HepG2 (cell line): Measurements from ENCODE around the gene TNIP1. TPM values are rescaled to one million over a fixed set of nuclear protein-coding genes. Genes with fewer than 3 reads are reported as not detected.

Experiments used
- DNMT3B ChIP-seq: conservative IDR thresholded peaks from 2 replicates; pipeline ENCODE4 v1.6.1; 2016; ENCODE audit warnings: missing biosample characterization, control low read depth
- HMG20A ChIP-seq: IDR thresholded peaks from 2 replicates; pipeline ENCODE4 v1.6.1; 2016; ENCODE audit warnings: borderline replicate concordance
- HOXA3 ChIP-seq: sonication (generic); formaldehyde crosslinking; IDR thresholded peaks from 2 replicates; pipeline ENCODE4 v1.5.0; 2020; ENCODE audit warnings: missing genetic modification reagents
- HOXA9 ChIP-seq: sonication (generic); formaldehyde crosslinking; IDR thresholded peaks from 2 replicates; pipeline ENCODE4 v1.8.1; 2022; ENCODE audit warnings: missing genetic modification reagents, mild to moderate bottlenecking, moderate library complexity, borderline replicate concordance
- REXO4 ChIP-seq: sonication (generic); formaldehyde crosslinking; IDR thresholded peaks from 2 replicates; pipeline ENCODE4 v1.8.0; 2022; ENCODE audit warnings: missing genetic modification reagents, mild to moderate bottlenecking, borderline replicate concordance
- ZBTB42 ChIP-seq: sonication (generic); formaldehyde crosslinking; IDR thresholded peaks from 2 replicates; pipeline ENCODE4 v1.5.0; 2020; ENCODE audit warnings: mild to moderate bottlenecking, missing genetic modification reagents
- ZNF496 ChIP-seq: sonication (generic); formaldehyde crosslinking; IDR thresholded peaks from 2 replicates; pipeline ENCODE4 v1.8.1; 2023; ENCODE audit warnings: mild to moderate bottlenecking, moderate library complexity, missing genetic modification reagents; ENCODE audit not compliant: insufficient replicate concordance
- ZNF569 ChIP-seq: sonication (generic); formaldehyde crosslinking; IDR thresholded peaks from 2 replicates; pipeline ENCODE4 v1.5.0; 2020; ENCODE audit warnings: mild to moderate bottlenecking, missing genetic modification reagents, moderate library complexity, borderline replicate concordance
- ZNF629 ChIP-seq: sonication (generic); formaldehyde crosslinking; conservative IDR thresholded peaks from 2 replicates; pipeline ENCODE4 v1.5.0; 2020; ENCODE audit warnings: missing genetic modification reagents
- ZNF766 ChIP-seq: sonication (generic); formaldehyde crosslinking; IDR thresholded peaks from 2 replicates; pipeline ENCODE4 v1.5.0; 2020; ENCODE audit warnings: missing genetic modification reagents, borderline replicate concordance
- polyA plus RNA-seq, 8 experiments: library from polyadenylated mRNA; depleted of rRNA in 3 of 8; stranded (reverse) in 7 of 8; unstranded in 1 of 8; fragments of >200 nt; fragmentation: Illumina TruSeq in 4 of 8; extraction: Trizol in 4 of 8; gene quantifications; 2 replicates each; pipeline versions ENCODE4 v1.2.1 to v1.2.3, GENCODE V29; 2011 to 2016; ENCODE audit warnings: low read depth in 4 of 8, missing spikeins in 1 of 8, mixed read lengths in 1 of 8; ENCODE audit not compliant: insufficient read depth in 1 of 8
- total RNA-seq, 5 experiments: library from RNA; depleted of rRNA; stranded (reverse); fragments of >200 nt; fragmentation: Illumina TruSeq; extraction: Trizol; gene quantifications; 2 replicates each; pipeline ENCODE4 v1.2.3, GENCODE V29; 2016; ENCODE audit warnings: low read depth in 1 of 5
- TF ChIP-seq, protein P1 (sequence below): sonication (generic); IDR thresholded peaks from 2 replicates; pipeline ENCODE4 v1.6.1; 2016; ENCODE audit warnings: low read depth, borderline replicate concordance
- TF ChIP-seq, protein P2 (sequence below): sonication (generic); formaldehyde crosslinking; IDR thresholded peaks from 2 replicates; pipeline ENCODE4 v1.5.1; 2020; ENCODE audit warnings: mild to moderate bottlenecking, missing genetic modification reagents, moderate library complexity
- TF ChIP-seq, protein P3 (sequence below): conservative IDR thresholded peaks from 2 replicates; pipeline ENCODE4 v1.6.1; 2018; ENCODE audit warnings: missing genetic modification reagents
- TF ChIP-seq, protein P4 (sequence below): sonication (generic); formaldehyde crosslinking; IDR thresholded peaks from 2 replicates; pipeline ENCODE4 v1.5.1; 2020; ENCODE audit warnings: mild to moderate bottlenecking, missing genetic modification reagents, borderline replicate concordance
- TF ChIP-seq, protein P5 (sequence below): sonication (generic); formaldehyde crosslinking; IDR thresholded peaks from 2 replicates; pipeline ENCODE4 v1.4.0; 2020; ENCODE audit warnings: low read depth, mild to moderate bottlenecking, missing genetic modification reagents

TNIP1 gene
- total and polyA plus RNA-seq, 2 of the 13 experiments (the other 11 are each of a cell fraction or from before 2014, with no cell fraction given): 26.2 to 45.9 TPM

DNA sequence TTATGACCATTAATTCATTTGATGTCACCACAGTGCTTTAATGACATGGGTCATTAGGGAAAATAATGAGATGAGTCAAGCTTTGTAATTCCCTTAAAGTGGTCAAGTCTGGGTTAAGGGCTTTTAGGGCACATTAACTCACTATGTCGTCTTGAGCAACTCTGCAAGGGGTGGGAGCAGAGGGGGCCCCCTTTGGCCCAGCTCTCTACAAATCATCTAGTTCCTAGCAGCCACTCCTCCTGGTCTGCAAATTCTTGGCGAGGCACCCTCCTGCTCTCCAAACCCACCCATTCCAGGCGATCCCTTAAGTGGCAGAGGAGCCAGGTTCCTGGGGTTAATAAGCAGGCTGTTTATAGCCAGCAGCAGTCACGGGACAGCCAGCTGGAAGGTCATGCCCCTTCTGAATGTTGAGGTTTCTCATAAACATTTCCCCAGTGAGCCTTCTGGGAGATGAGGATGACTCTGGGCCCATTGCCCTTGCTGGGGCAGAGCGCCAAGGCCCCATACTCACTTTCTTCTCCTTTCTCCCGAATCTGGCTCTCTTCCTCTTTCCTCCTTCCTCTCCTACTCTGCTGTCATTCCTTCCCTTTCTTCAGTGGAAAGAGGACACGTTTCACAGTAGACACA, 74.8 kb downstream of the TNIP1 start (continued):
- TF ChIP-seq, protein P1, sequence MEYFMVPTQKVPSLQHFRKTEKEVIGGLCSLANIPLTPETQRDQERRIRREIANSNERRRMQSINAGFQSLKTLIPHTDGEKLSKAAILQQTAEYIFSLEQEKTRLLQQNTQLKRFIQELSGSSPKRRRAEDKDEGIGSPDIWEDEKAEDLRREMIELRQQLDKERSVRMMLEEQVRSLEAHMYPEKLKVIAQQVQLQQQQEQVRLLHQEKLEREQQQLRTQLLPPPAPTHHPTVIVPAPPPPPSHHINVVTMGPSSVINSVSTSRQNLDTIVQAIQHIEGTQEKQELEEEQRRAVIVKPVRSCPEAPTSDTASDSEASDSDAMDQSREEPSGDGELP: peak; percentile 70; the same call in 1 of the 2 replicates
- TF ChIP-seq HMG20A (CRISPR knock-in tag) (no peak), ZNF496 (no peak), ZNF766 (CRISPR knock-in tag) (0 out of 2 replicates have a peak, but pooled peaks have one; percentile 1), HOXA3 (no peak), DNMT3B (CRISPR knock-in tag) (no peak), HOXA9 (no peak), ZNF569 (CRISPR knock-in tag) (no peak), REXO4 (CRISPR knock-in tag) (no peak), ZNF629 (CRISPR knock-in tag) (peak; percentile 24; the same call in 1 of the 2 replicates), ZBTB42 (CRISPR knock-in tag) (no peak)
- TF ChIP-seq, protein P2, sequence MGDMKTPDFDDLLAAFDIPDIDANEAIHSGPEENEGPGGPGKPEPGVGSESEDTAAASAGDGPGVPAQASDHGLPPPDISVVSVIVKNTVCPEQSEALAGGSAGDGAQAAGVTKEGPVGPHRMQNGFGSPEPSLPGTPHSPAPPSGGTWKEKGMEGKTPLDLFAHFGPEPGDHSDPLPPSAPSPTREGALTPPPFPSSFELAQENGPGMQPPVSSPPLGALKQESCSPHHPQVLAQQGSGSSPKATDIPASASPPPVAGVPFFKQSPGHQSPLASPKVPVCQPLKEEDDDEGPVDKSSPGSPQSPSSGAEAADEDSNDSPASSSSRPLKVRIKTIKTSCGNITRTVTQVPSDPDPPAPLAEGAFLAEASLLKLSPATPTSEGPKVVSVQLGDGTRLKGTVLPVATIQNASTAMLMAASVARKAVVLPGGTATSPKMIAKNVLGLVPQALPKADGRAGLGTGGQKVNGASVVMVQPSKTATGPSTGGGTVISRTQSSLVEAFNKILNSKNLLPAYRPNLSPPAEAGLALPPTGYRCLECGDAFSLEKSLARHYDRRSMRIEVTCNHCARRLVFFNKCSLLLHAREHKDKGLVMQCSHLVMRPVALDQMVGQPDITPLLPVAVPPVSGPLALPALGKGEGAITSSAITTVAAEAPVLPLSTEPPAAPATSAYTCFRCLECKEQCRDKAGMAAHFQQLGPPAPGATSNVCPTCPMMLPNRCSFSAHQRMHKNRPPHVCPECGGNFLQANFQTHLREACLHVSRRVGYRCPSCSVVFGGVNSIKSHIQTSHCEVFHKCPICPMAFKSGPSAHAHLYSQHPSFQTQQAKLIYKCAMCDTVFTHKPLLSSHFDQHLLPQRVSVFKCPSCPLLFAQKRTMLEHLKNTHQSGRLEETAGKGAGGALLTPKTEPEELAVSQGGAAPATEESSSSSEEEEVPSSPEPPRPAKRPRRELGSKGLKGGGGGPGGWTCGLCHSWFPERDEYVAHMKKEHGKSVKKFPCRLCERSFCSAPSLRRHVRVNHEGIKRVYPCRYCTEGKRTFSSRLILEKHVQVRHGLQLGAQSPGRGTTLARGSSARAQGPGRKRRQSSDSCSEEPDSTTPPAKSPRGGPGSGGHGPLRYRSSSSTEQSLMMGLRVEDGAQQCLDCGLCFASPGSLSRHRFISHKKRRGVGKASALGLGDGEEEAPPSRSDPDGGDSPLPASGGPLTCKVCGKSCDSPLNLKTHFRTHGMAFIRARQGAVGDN (CRISPR knock-in tag): peak; percentile 37; the same call in 1 of the 2 replicates
- TF ChIP-seq, protein P3, sequence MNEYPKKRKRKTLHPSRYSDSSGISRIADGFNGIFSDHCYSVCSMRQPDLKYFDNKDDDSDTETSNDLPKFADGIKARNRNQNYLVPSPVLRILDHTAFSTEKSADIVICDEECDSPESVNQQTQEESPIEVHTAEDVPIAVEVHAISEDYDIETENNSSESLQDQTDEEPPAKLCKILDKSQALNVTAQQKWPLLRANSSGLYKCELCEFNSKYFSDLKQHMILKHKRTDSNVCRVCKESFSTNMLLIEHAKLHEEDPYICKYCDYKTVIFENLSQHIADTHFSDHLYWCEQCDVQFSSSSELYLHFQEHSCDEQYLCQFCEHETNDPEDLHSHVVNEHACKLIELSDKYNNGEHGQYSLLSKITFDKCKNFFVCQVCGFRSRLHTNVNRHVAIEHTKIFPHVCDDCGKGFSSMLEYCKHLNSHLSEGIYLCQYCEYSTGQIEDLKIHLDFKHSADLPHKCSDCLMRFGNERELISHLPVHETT (CRISPR knock-in tag): no peak
- TF ChIP-seq, protein P4, sequence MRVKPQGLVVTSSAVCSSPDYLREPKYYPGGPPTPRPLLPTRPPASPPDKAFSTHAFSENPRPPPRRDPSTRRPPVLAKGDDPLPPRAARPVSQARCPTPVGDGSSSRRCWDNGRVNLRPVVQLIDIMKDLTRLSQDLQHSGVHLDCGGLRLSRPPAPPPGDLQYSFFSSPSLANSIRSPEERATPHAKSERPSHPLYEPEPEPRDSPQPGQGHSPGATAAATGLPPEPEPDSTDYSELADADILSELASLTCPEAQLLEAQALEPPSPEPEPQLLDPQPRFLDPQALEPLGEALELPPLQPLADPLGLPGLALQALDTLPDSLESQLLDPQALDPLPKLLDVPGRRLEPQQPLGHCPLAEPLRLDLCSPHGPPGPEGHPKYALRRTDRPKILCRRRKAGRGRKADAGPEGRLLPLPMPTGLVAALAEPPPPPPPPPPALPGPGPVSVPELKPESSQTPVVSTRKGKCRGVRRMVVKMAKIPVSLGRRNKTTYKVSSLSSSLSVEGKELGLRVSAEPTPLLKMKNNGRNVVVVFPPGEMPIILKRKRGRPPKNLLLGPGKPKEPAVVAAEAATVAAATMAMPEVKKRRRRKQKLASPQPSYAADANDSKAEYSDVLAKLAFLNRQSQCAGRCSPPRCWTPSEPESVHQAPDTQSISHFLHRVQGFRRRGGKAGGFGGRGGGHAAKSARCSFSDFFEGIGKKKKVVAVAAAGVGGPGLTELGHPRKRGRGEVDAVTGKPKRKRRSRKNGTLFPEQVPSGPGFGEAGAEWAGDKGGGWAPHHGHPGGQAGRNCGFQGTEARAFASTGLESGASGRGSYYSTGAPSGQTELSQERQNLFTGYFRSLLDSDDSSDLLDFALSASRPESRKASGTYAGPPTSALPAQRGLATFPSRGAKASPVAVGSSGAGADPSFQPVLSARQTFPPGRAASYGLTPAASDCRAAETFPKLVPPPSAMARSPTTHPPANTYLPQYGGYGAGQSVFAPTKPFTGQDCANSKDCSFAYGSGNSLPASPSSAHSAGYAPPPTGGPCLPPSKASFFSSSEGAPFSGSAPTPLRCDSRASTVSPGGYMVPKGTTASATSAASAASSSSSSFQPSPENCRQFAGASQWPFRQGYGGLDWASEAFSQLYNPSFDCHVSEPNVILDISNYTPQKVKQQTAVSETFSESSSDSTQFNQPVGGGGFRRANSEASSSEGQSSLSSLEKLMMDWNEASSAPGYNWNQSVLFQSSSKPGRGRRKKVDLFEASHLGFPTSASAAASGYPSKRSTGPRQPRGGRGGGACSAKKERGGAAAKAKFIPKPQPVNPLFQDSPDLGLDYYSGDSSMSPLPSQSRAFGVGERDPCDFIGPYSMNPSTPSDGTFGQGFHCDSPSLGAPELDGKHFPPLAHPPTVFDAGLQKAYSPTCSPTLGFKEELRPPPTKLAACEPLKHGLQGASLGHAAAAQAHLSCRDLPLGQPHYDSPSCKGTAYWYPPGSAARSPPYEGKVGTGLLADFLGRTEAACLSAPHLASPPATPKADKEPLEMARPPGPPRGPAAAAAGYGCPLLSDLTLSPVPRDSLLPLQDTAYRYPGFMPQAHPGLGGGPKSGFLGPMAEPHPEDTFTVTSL (CRISPR knock-in tag): no peak
- TF ChIP-seq, protein P5, sequence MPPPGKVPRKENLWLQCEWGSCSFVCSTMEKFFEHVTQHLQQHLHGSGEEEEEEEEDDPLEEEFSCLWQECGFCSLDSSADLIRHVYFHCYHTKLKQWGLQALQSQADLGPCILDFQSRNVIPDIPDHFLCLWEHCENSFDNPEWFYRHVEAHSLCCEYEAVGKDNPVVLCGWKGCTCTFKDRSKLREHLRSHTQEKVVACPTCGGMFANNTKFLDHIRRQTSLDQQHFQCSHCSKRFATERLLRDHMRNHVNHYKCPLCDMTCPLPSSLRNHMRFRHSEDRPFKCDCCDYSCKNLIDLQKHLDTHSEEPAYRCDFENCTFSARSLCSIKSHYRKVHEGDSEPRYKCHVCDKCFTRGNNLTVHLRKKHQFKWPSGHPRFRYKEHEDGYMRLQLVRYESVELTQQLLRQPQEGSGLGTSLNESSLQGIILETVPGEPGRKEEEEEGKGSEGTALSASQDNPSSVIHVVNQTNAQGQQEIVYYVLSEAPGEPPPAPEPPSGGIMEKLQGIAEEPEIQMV (CRISPR knock-in tag): no peak
